HG03457 (cell line): ENCODE data around the gene KIAA1143.

Source experiments
- ATAC-seq: cut with Tn5 transposase; IDR thresholded peaks from one replicate; pipeline ENCODE4 v1.9.1; 2021; ENCODE audit warnings: moderate number of reproducible peaks; ENCODE audit not compliant: unreplicated experiment

The KIAA1143 gene

DNA sequence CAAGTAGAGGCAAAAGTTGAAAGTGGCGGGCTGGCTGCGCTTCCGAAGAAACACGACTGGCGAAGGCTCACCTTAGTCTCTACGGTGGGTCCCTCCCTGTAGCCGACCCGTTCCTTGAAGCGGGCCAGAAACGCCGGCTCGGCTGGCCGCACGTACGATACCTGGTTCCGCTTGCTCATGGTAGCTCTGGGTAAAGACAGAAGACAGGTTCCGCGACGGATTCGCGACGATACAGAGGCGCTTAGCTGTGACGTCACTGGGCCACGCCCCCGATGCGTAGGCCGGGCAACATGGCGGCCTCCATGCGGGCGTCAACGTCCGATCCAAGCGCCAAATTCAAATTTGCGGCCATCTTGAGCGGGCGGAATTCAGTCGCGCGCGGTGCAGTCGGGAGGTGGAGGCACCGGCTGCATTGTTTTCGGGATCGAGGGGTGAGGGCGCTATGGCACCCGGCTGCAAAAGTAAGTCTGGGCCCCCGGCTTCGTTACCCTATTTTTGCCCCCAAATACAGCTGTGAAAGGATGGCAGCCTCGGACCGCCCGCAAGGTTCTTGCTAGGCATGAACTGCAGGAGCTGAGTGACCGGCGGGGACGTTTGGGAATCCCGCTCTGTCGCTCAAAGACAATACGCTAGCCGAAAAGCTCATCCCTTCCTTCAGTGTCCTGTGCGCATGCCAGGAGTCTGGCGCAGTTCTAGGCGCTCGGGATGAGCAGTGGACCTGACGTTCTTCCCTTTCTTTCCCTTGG is at the start of gene KIAA1143, which contains the start of gene KIF15:
KIAA1143 (minus strand) TSS at position 196 of the 746 bp plus-strand sequence; CDS start at position 179, 17 bp downstream.
KIF15 (plus strand) TSS at position 371 of the 746 bp plus-strand sequence; CDS start at position 443, 72 bp downstream.
- peak; percentile 82 for ATAC-seq

DNA sequence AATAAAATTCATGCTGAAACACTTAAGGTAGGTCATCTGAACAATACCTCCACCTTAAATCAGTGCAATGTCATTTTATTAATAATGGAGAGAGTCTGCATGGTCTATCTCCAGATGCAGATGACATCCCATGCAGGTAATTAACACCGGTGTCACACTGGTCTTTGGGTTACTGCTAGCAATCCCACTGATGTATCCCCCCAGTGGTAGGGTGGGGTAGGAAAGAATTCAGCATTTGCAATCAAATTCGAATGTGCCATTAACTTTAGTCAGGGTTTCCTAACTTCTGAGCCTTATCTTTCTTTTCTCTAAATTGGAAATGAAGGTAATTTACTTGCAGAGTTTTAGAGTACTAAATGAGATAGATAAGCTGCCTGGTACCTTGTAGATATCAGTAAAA is 44.5 kb upstream of the KIAA1143 start:
- ATAC-seq = no peak

DNA sequence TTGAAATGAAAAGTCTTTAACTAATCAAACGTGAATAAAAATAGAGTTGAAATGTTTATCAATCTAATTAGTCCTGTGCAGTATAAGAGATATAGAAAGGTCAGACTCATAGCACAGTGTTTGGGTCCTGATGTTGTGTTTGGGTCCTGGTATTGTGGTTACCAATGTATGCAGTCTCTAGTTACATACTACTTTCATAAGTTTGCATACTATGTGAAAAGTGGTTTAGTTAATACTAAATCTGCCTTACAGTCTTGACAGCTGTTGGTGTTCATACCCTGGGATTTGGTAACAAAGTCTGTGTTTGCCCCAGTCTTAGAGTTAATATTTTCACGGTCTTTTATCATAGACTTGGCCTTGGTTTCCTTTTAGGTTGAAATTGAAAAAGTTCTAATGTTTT is 41.9 kb upstream of the KIAA1143 start:
- ATAC-seq = peak; percentile 50

DNA sequence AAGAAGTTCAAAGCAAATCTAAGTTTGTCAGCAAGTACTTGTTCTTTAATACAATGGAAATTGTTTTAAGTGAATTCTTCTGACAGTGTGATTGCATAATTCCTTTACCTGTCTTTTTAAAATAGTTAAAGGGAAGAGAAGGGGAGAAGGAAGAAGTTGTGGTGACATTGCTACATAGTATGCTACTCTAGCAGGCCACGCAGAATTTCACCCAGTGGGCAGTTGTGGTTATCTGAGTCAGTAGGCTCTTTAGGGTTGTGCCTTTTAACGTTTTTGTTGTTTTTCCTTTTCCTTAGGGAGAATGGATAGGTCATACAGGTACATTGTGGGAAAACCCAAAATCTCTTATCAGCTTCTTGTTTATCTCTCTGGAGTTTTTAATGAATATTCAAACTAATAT is 40.6 kb upstream of the KIAA1143 start:
- no peak for ATAC-seq

DNA sequence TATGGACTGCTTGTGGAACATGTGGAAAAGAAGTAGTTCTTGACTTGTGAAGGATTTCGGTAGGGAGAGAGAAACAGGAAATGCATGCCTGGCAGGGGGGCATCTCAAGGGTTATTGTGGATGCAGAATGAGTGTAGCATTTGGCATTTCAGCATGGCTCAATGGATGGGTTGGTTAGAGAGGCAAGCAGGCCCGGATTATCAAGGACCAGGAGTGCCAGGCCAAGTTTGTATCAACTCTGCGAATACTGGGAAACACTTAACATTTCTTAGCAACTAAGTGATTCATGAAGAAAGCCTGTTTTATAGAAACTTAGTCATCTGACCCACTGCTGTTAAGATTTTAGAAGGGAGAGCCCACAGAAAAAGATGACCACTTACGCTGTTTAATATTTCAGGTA is 33.8 kb upstream of the KIAA1143 start:
- no peak for ATAC-seq

DNA sequence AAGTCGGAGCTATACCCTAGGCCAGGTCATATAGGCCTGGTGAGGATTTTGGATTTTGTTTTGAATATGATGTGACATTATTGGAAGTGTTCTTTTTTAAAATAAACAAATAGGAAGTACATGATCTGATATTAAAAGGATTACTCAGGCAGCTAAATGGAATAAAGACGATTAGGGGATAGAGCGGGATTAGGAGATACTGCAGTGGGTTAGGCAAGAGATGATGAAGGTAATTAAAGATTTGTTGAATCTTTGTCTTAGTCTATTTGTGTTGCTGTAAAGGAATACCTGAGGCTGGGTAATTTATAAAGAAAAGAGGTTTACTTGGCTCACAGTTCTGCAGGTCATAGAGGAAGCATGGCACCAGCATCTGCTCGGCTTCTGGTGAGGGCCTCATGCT is 21.5 kb upstream of the KIAA1143 start:
- no peak for ATAC-seq

DNA sequence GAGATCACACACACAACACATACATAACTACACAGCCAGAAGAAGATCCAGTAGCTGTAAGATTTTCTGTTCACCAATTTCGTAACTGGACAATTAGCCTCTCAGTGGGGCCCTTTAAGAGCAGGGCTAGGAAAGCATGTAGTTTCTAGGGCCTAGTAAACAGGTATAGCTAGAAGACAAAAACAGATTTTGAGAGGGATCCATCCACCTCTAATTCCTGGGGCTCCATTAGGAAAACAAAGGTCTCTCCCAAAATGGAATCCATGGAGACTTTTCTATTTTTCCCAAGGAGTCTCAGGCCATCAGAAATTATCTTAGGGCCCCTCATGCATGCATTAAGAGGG is 10.7 kb upstream of the KIAA1143 start:
- no peak for ATAC-seq

DNA sequence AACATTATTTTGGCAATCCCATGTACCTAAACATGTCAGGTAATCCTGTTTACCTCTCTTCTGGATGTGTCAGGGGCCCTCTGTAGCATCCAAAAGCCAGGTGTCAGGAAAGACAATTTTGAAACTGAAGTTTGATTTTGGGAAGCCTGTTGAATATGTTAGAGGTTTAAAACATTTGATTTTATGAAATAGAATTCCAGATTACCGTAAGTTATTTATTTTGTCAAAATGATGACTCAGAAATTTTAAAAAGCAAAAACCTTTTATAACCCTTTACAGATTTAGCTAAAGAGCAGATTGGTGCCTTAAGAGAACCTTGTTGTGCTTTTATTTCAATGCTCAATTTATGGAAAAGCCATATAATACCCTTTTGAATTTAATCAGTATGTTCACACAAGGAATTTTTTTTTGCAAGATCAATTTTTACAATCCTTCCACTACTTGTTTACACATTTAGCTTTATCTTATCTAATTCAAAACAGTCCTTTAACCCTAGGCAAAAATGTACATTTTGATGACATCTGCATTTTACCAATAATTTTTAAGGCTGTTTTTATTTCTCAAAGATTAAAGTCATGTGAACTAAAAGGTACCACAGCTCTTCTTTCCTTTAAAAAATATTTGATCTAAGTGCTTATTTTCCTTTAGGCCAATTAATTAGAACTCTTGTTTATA is 10.1 kb upstream of the KIAA1143 start:
- no peak for ATAC-seq

DNA sequence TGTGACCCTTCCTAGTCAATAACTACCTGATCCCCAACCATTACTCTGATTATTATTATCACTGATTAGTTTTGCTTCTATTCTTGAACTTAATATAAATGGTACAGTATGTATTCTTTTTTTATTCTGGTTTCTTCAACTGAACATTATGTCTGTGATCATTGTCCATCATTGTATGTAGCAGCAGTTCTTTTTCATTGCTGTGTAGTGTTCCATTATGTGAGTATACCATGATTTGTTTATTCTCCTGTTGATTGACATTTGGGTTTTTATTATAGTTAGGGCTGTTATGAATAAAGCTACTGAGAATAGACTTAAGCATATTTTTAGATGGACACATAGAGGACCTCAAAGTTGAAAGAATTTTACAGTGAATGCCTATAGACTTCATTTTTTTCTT is 2.8 kb upstream of the KIAA1143 start:
- ATAC-seq = no peak

DNA sequence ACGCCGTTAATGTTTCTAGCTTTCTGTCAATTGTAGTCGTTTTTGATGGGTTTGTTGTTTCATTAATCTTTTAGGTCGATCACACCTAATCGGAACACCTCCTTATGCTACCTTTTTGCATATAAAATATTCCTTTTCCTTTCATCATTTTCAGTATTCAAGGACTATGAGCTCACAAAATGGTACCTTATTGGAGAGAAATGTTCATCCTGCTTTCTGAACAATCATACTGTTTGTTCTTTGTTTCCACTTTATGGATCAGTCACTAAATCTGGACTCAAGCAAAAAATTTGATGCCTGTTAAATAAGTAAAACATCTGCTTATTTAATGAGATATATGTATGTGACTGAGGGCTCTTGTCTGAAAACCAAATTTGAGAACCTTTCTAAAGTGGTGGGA is 1.3 kb upstream of the KIAA1143 start:
- no peak for ATAC-seq

DNA sequence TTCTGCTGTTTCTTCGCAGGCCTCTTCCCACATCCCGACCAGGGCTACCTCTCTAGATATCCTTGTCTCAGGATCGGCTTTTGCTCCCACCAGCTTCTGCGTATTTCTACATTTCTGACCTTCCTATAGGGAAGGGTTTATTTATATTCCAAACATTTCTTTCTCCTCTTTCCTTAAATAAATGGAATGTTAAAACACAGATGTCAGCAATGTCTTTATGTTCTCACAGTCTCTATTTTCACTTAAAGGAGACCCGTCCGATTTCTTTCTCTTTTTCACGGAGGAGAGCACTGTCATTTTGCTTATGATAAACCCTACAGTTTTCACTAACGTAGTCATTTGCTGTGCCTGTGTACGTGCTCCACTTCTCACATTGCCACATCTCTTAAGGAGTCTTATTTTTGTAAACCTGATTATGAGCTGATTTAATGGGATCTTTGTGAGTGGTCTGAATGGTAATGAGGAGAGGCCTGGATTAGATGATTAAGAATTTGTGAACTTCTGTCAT is 805 bp upstream of the KIAA1143 start:
- ATAC-seq = peak; percentile 9

DNA sequence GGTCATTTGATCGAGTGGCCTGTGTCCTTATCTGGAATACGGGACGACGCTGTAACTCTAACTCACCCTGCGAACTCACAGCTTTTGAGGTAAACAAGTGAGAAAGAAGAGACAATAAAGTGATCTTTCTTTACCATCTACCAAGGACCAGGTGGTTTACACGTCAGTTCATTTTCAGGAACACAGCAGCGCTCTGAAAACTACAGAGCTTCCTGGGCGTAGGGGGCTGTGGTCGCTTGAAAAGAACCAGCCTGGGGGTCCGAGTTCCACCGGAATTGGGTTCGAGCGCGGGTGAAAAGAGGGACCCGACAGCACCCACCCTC is 357 bp downstream of the KIAA1143 start:
- no peak for ATAC-seq

DNA sequence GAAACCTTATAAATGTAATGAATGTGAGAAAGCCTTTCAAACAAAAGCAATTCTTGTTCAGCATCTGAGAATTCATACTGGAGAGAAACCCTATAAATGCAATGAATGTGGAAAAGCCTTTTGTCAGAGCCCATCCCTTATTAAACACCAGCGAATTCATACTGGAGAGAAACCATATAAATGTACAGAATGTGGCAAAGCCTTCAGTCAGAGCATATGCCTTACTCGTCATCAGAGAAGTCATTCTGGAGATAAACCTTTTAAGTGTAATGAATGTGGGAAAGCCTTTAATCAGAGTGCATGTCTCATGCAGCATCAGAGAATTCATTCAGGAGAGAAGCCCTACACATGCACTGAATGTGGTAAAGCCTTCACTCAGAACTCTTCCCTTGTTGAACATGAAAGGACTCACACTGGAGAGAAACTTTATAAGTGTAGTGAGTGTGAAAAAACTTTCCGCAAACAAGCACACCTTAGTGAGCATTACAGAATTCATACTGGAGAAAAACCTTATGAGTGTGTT is 26.7 kb downstream of the KIAA1143 start:
- ATAC-seq = no peak

DNA sequence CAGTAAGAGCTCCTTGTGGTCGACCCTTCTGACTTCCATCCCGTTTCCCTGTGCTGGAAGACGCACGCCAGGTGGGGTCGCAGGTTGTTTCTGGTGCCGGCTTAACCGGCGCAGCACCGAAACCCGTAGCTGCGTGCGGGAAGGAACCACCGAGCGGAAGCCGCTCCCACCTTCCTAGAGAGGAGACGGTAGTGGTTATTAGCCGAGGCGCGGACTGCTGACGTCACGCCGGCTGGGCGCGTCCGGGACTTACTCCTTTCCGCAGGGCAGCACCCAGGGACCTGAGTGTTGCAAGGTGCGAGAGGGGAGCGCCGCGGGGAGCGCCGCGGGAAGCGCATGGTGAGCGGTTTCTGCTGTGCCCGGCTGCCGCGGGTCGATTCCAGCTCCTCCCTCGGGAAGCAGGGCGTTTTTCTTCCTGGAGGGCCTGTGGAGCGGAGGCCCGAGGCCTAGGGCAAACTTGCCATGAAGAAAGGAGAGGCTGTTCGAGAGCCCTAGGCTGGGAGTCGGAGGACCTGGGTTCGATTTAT is 32.0 kb downstream of the KIAA1143 start, which contains the start of gene ZNF501:
ZNF501 (plus strand) TSS at position 252 of the 527 bp plus-strand sequence. CDS start 4,787 bp downstream, outside the sequence.
- no peak for ATAC-seq

DNA sequence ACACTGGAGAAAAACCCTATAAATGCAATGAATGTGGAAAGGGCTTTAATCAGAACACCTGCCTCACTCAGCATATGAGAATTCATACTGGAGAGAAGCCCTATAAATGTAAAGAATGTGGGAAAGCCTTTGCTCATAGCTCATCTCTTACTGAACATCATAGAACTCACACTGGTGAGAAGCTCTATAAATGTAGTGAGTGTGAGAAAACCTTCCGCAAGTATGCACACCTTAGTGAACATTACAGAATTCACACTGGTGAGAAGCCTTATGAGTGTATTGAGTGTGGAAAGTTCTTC is 39.4 kb downstream of the KIAA1143 start:
- no peak for ATAC-seq

DNA sequence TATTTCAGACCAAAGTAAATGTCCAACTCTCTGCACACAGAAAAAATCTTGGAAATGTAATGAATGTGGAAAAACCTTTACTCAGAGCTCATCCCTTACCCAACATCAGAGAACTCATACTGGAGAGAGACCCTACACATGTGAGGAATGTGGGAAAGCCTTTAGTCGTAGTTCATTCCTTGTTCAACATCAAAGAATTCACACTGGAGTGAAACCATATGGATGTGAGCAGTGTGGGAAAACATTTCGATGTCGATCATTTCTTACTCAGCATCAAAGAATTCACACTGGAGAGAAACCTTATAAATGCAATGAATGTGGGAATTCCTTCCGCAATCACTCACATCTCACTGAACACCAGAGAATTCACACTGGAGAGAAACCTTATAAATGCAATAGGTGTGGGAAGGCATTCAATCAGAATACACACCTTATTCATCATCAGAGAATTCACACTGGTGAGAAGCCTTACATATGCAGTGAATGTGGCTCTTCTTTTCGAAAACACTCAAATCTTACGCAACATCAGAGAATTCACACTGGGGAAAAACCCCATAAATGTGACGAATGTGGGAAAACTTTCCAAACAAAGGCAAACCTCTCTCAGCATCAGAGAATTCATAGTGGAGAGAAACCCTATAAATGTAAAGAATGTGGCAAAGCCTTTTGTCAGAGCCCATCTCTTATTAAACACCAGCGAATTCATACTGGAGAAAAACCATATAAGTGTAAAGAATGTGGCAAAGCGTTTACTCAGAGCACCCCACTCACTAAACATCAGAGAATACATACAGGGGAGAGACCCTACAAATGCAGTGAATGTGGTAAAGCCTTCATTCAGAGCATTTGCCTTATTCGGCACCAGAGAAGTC is 40.0 kb downstream of the KIAA1143 start:
- ATAC-seq = no peak

DNA sequence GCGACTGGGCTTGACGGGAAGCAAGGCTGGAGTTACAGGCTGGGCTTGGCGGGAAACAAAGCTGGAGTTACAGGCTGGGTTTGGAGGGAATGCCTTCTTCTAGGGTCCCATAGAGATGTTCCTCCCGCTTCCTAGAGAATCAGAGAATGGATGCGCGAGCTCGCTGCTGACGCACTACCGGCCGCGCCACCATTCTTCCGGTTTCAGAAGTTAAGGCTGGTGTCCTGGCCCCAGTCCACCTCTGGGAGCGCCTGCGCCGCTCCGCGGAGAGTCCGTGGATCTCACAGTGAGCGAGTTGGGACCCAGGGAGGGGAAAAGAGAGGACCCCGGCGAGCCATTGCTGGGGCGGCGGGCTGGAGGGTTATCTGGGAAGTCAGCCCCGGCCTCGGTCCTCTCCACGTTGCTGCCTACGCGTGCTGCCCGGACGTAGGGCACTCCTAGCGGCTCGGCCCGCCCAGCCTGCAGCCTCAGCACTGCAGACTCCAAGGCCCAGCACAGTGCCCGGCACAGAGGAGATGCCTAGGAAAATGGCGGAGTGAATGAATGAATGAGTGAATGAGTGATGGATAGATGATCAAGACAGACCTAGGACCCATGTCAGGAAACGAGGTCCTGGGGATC is 48.9 kb downstream of the KIAA1143 start, which contains the start of gene ZNF502:
ZNF502 (plus strand) TSS at position 206 of the 621 bp plus-strand sequence. CDS start 7,602 bp downstream, outside the sequence.
- ATAC-seq = no peak
